HG03469 (cell line): ENCODE measurements around the gene RFTN2.
A peak's percentile ranks its signal among the peaks of the same experiment; 100 is the strongest.
"Not testable (repeated sequence)": the region's sequence is repeated elsewhere in the genome, so short reads cannot be mapped to it uniquely, and the experiment has no call there.

ENCODE experiments used
- ATAC-seq: cut with Tn5 transposase; IDR thresholded peaks from one replicate; pipeline ENCODE4 v1.9.1; 2021; ENCODE audit warnings: mild to moderate bottlenecking, moderate library complexity, moderate number of reproducible peaks; ENCODE audit not compliant: unreplicated experiment

RFTN2 gene

GRCh38 chr2:197606180-197606579 is 69.2 kb downstream of the RFTN2 start:
- peak; percentile 88 for ATAC-seq

- no peak for ATAC-seq
Measured at GRCh38 chr2:197604117-197604860, 71.1 kb downstream of the RFTN2 start.

GRCh38 chr2:197601726-197602125 is 73.7 kb downstream of the RFTN2 start:
- no peak for ATAC-seq

GRCh38 chr2:197600306-197600705 is 75.1 kb downstream of the RFTN2 start:
- no peak for ATAC-seq

- ATAC-seq: peak; percentile 55
Measured at GRCh38 chr2:197599285-197599965, 76.0 kb downstream of the RFTN2 start.

GRCh38 chr2:197598450-197598849 is 76.9 kb downstream of the RFTN2 start:
- no peak for ATAC-seq

- ATAC-seq: no peak
Measured at GRCh38 chr2:197597166-197597565, 78.2 kb downstream of the RFTN2 start.

- no peak for ATAC-seq
Measured at GRCh38 chr2:197596766-197597165, 78.6 kb downstream of the RFTN2 start.

- no peak for ATAC-seq
Measured at GRCh38 chr2:197591339-197592072, 83.9 kb downstream of the RFTN2 start.

- ATAC-seq: not testable (repeated sequence)
Measured at GRCh38 chr2:197587255-197587654, 88.1 kb downstream of the RFTN2 start.

- ATAC-seq: not testable (repeated sequence)
Measured at GRCh38 chr2:197580166-197580565, 95.2 kb downstream of the RFTN2 start.

- not testable (repeated sequence) for ATAC-seq
Measured at GRCh38 chr2:197578294-197578693, 97.1 kb downstream of the RFTN2 start.

- ATAC-seq: no peak
Measured at GRCh38 chr2:197577446-197577845, 97.9 kb downstream of the RFTN2 start.

- ATAC-seq: no peak
Measured at GRCh38 chr2:197576631-197577030, 98.8 kb downstream of the RFTN2 start.

GRCh38 chr2:197575987-197576386 is 99.4 kb downstream of the RFTN2 start:
- no peak for ATAC-seq

GRCh38 chr2:197573608-197574007 is 101.8 kb downstream of the RFTN2 start:
- no peak for ATAC-seq

- ATAC-seq: no peak
Measured at GRCh38 chr2:197571627-197572271, 103.6 kb downstream of the RFTN2 start.

- no peak for ATAC-seq
Measured at GRCh38 chr2:197560146-197560665, 115.2 kb downstream of the RFTN2 start.

GRCh38 chr2:197559681-197560080 is 115.7 kb downstream of the RFTN2 start:
- no peak for ATAC-seq

- ATAC-seq: no peak
Measured at GRCh38 chr2:197558393-197558792, 117.0 kb downstream of the RFTN2 start.

- no peak for ATAC-seq
Measured at GRCh38 chr2:197556456-197556855, 118.9 kb downstream of the RFTN2 start.
